ENCODE data around the gene DNAH11.
A peak's percentile ranks its signal among the peaks of the same experiment; 100 is the strongest.

DNAH11 gene

GRCh38 chr7:21562385-21562784 is 19.5 kb downstream of the DNAH11 start:
- Histone ChIP-seq H2BK120ac (ENCODE audit: low read depth, low read length) (no peak overlapping the region), H3K79me2 (ENCODE audit: control insufficient read depth, insufficient read depth, low read length) (no peaks in the 10 kb centered on the region), H3K27me3 (ENCODE audit: insufficient read depth, low read length, poor library complexity) (no peaks in the 10 kb centered on the region), H3K4me2 (ENCODE audit: low read length) (no peak overlapping the region), H4K8ac (ENCODE audit: low read depth, low read length) (no peak overlapping the region), H3K4me1 (ENCODE audit: control insufficient read depth, low read depth, low read length) (no peaks in the 10 kb centered on the region), H2BK5ac (ENCODE audit: low read length) (no peak overlapping the region), H2BK15ac (replicated peaks; ENCODE audit: low read depth) (no peak overlapping the region), H3K18ac (ENCODE audit: low read length) (no peak overlapping the region), H3K23ac (ENCODE audit: low read length) (no peak overlapping the region), H3K79me1 (ENCODE audit: low read length) (no peaks in the 10 kb centered on the region), H2AK5ac (ENCODE audit: low read length) (no peak overlapping the region), H3K27ac (ENCODE audit: low read depth, low read length) (no peak overlapping the region), H3K9ac (ENCODE audit: low read length) (no peak overlapping the region), H3K36me3 (ENCODE audit: control insufficient read depth, insufficient read depth, low read length) (no peaks in the 10 kb centered on the region), H3K4ac (ENCODE audit: low read depth, low read length) (no peak overlapping the region), H3K4me3 (ENCODE audit: low read length) (no peak overlapping the region), H3K56ac (ENCODE audit: low read length) (no peak overlapping the region), H4K5ac (ENCODE audit: low read length) (no peak overlapping the region)
- DNase-seq, result no peak
- no CpG with 5 or more reads among the region's 1 CpG for WGBS (ENCODE audit: extremely low coverage, insufficient coverage, low lambda C conversion rate)

- H3K4me2 ChIP-seq (ENCODE audit: low read length), result no peak overlapping the region
- H2AK5ac ChIP-seq (ENCODE audit: low read length), result no peak overlapping the region
- no peak overlapping the region for H3K18ac ChIP-seq (ENCODE audit: low read length)
- no peak overlapping the region for H4K8ac ChIP-seq (ENCODE audit: low read depth, low read length)
- H3K36me3 ChIP-seq (ENCODE audit: control insufficient read depth, insufficient read depth, low read length), result no peaks in the 10 kb centered on the region
- no peak overlapping the region for H2BK120ac ChIP-seq (ENCODE audit: low read depth, low read length)
- no peaks in the 10 kb centered on the region for H3K79me1 ChIP-seq (ENCODE audit: low read length)
- DNase-seq, result no peak
- H3K4me3 ChIP-seq (ENCODE audit: low read length), result no peak overlapping the region
- H3K56ac ChIP-seq (ENCODE audit: low read length), result no peak overlapping the region
- H4K5ac ChIP-seq (ENCODE audit: low read length), result no peak overlapping the region
- no peaks in the 10 kb centered on the region for H3K79me2 ChIP-seq (ENCODE audit: control insufficient read depth, insufficient read depth, low read length)
- no peak overlapping the region for H3K4ac ChIP-seq (ENCODE audit: low read depth, low read length)
- H2BK15ac ChIP-seq (replicated peaks; ENCODE audit: low read depth), result no peak overlapping the region
- no peak overlapping the region for H3K23ac ChIP-seq (ENCODE audit: low read length)
- H3K27ac ChIP-seq (ENCODE audit: low read depth, low read length), result no peak overlapping the region
- no CpG with 5 or more reads among the region's 7 CpGs for WGBS (ENCODE audit: extremely low coverage, insufficient coverage, low lambda C conversion rate)
- H3K27me3 ChIP-seq (ENCODE audit: insufficient read depth, low read length, poor library complexity), result no peaks in the 10 kb centered on the region
- H3K4me1 ChIP-seq (ENCODE audit: control insufficient read depth, low read depth, low read length), result no peaks in the 10 kb centered on the region
- no peak overlapping the region for H3K9ac ChIP-seq (ENCODE audit: low read length)
- H2BK5ac ChIP-seq (ENCODE audit: low read length), result no peak overlapping the region
Observed at GRCh38 chr7:21565614-21566013, 22.8 kb downstream of the DNAH11 start.

DNA sequence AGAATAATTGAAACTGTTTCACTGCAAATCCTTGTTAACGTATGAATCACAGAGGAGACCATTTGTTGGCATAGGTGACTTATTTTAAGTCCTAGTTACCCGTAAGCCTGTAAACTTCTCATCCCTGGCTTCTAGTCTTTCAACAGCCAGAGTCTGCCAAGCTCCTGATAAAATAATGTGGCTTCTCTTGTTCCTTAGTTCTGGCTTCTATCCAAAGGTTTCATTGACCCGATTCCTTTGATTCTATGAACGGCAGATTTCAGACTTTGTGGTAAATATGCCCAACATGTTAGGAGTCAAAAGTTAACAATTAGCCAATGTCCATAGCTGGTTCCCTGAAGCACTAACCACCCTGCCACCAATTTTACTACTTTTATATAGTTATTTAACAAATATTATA is 23.3 kb downstream of the DNAH11 start:
- Histone ChIP-seq H3K79me2 (ENCODE audit: control insufficient read depth, insufficient read depth, low read length) (no peaks in the 10 kb centered on the region), H3K23ac (ENCODE audit: low read length) (no peak overlapping the region), H3K27me3 (ENCODE audit: insufficient read depth, low read length, poor library complexity) (no peaks in the 10 kb centered on the region), H3K4me2 (ENCODE audit: low read length) (no peak overlapping the region), H4K8ac (ENCODE audit: low read depth, low read length) (no peak overlapping the region), H3K4me3 (ENCODE audit: low read length) (no peak overlapping the region), H3K79me1 (ENCODE audit: low read length) (no peaks in the 10 kb centered on the region), H2BK5ac (ENCODE audit: low read length) (no peak overlapping the region), H3K18ac (ENCODE audit: low read length) (no peak overlapping the region), H3K36me3 (ENCODE audit: control insufficient read depth, insufficient read depth, low read length) (no peaks in the 10 kb centered on the region), H2BK120ac (ENCODE audit: low read depth, low read length) (no peak overlapping the region), H2AK5ac (ENCODE audit: low read length) (no peak overlapping the region), H2BK15ac (replicated peaks; ENCODE audit: low read depth) (no peak overlapping the region), H3K4me1 (ENCODE audit: control insufficient read depth, low read depth, low read length) (no peaks in the 10 kb centered on the region), H4K5ac (ENCODE audit: low read length) (no peak overlapping the region), H3K27ac (ENCODE audit: low read depth, low read length) (no peak overlapping the region), H3K9ac (ENCODE audit: low read length) (no peak overlapping the region), H3K56ac (ENCODE audit: low read length) (no peak overlapping the region), H3K4ac (ENCODE audit: low read depth, low read length) (no peak overlapping the region)
- no peak for DNase-seq
- WGBS (ENCODE audit: extremely low coverage, insufficient coverage, low lambda C conversion rate), result no CpG with 5 or more reads among the region's 4 CpGs

DNA sequence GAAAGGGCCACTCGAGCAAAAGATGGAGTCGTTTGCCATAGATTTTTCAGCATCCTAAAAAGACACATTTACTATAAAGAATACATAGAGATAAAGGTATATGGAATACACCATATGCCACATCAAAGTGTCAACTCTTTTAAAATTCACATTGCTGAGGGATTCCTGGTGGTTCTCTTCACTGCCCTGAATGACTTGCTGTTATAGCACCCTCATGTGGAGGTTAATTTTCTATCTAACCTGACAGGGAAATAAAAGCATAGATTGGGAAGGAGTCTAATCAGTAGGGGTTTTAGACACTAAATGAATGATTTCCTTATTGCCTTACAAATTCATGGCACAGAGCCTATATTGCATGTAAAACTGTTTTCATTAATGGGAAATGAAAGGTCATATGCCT is 25.9 kb downstream of the DNAH11 start:
- Histone ChIP-seq H2BK15ac (replicated peaks; ENCODE audit: low read depth) (no peak overlapping the region), H2BK5ac (ENCODE audit: low read length) (no peak overlapping the region), H3K9ac (ENCODE audit: low read length) (no peak overlapping the region), H3K4me2 (ENCODE audit: low read length) (no peak overlapping the region), H3K4me3 (ENCODE audit: low read length) (no peak overlapping the region), H2AK5ac (ENCODE audit: low read length) (no peak overlapping the region), H3K79me1 (ENCODE audit: low read length) (no peaks in the 10 kb centered on the region), H3K56ac (ENCODE audit: low read length) (no peak overlapping the region), H3K36me3 (ENCODE audit: control insufficient read depth, insufficient read depth, low read length) (no peaks in the 10 kb centered on the region), H3K4ac (ENCODE audit: low read depth, low read length) (no peak overlapping the region), H2BK120ac (ENCODE audit: low read depth, low read length) (no peak overlapping the region), H3K18ac (ENCODE audit: low read length) (no peak overlapping the region), H3K27ac (ENCODE audit: low read depth, low read length) (no peak overlapping the region), H3K4me1 (ENCODE audit: control insufficient read depth, low read depth, low read length) (no peaks in the 10 kb centered on the region), H3K79me2 (ENCODE audit: control insufficient read depth, insufficient read depth, low read length) (no peaks in the 10 kb centered on the region), H3K27me3 (ENCODE audit: insufficient read depth, low read length, poor library complexity) (no peaks in the 10 kb centered on the region), H3K23ac (ENCODE audit: low read length) (no peak overlapping the region), H4K8ac (ENCODE audit: low read depth, low read length) (no peak overlapping the region), H4K5ac (ENCODE audit: low read length) (no peak overlapping the region)
- peak; percentile 23 for DNase-seq
- WGBS (ENCODE audit: extremely low coverage, insufficient coverage, low lambda C conversion rate), result no CpG with 5 or more reads among the region's 2 CpGs

DNA sequence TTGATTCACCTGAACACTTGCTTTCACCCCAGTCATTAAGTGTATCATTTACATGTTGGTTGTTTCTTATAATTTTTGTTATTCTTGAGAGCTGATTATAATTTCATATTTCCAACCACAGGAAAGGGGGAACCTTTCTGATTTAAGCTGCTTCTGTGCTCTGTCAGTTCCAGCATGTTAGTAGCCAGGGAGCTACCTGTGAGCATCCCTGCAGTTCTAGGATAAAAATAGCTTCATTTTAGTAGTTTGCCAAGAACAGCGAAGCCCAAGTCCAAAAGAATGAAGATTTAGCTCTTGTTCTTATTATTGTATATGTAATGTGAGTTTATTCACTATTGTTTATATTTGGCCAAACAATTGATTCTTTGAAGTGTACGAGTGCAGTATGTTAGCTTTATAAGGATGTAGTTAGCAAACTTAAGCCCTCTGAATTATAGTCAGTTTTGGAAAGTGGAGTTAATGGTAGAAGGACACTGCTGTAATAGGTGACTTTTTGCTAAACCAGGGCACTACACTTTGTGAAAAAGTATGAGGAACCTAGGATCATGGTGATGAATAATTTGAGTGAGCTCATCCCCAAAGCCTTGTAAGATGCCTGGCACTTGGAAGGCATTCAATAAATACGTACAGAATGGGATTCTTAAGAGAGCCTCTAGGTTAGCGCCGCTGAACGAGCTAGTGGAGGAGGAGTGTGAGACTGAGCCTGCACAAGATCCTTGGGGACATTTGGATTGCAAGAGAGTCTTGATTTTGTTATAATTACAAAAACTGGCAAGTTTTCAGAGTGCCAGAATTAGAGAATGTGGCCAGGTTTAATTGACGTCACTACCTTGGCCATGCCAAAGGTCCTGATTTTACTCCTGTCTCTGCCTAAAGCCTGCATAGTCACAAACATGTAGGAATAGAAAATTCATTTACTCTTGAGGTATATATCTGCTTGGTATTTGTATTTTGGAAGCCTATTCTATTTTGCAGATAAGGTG is 29.8 kb downstream of the DNAH11 start:
- no peak overlapping the region for H3K4me3 ChIP-seq (ENCODE audit: low read length)
- H3K79me1 ChIP-seq (ENCODE audit: low read length), result no peaks in the 10 kb centered on the region
- no CpG with 5 or more reads among the region's 7 CpGs for WGBS (ENCODE audit: extremely low coverage, insufficient coverage, low lambda C conversion rate)
- no peak overlapping the region for H2BK120ac ChIP-seq (ENCODE audit: low read depth, low read length)
- no peaks in the 10 kb centered on the region for H3K4me1 ChIP-seq (ENCODE audit: control insufficient read depth, low read depth, low read length)
- H3K4ac ChIP-seq (ENCODE audit: low read depth, low read length), result no peak overlapping the region
- H2BK15ac ChIP-seq (replicated peaks; ENCODE audit: low read depth), result no peak overlapping the region
- H3K9ac ChIP-seq (ENCODE audit: low read length), result no peak overlapping the region
- H3K79me2 ChIP-seq (ENCODE audit: control insufficient read depth, insufficient read depth, low read length), result no peaks in the 10 kb centered on the region
- H2BK5ac ChIP-seq (ENCODE audit: low read length), result no peak overlapping the region
- H4K5ac ChIP-seq (ENCODE audit: low read length), result no peak overlapping the region
- no peak overlapping the region for H3K27ac ChIP-seq (ENCODE audit: low read depth, low read length)
- H3K4me2 ChIP-seq (ENCODE audit: low read length), result no peak overlapping the region
- H4K8ac ChIP-seq (ENCODE audit: low read depth, low read length), result no peak overlapping the region
- no peak overlapping the region for H3K56ac ChIP-seq (ENCODE audit: low read length)
- no peak overlapping the region for H2AK5ac ChIP-seq (ENCODE audit: low read length)
- no peak overlapping the region for H3K23ac ChIP-seq (ENCODE audit: low read length)
- no peak overlapping the region for H3K18ac ChIP-seq (ENCODE audit: low read length)
- DNase-seq, result no peak
- no peaks in the 10 kb centered on the region for H3K36me3 ChIP-seq (ENCODE audit: control insufficient read depth, insufficient read depth, low read length)
- H3K27me3 ChIP-seq (ENCODE audit: insufficient read depth, low read length, poor library complexity), result no peaks in the 10 kb centered on the region
